Tibial nerve (tissue), 3 donors: ENCODE data around the gene CPXM1.

Experiments used
- CTCF ChIP-seq, 5 experiments: fragments of 200-600 bp in 3 of 5; fragments of 450-650 bp in 2 of 5; sonication (generic) in 3 of 5; IDR thresholded peaks; one replicate each; pipeline ENCODE4 v1.5.1; 2016 to 2019; ENCODE audit warnings: antibody characterized with exemption in 5 of 5, mild to moderate bottlenecking in 3 of 5, moderate library complexity in 2 of 5
- POLR2A ChIP-seq, 2 donors: fragments of 450-650 bp; IDR thresholded peaks; one replicate each; pipeline ENCODE4 v1.6.1; 2017; ENCODE audit warnings: antibody characterized with exemption in 2 of 2, mild to moderate bottlenecking in 2 of 2, moderate library complexity in 2 of 2

- TF ChIP-seq CTCF (IDR thresholded peaks at IDR 0.05) (no peak), POLR2A (IDR thresholded peaks at IDR 0.05) (no peak)
These were observed 51.0 kb downstream of the CPXM1 start for GRCh38 chr20:2749343-2749950.
